HG02884 (cell line): ENCODE results near the gene ZC3H8.
A peak's percentile ranks its signal among the peaks of the same experiment; 100 is the strongest.
"Not testable (repeated sequence)": the region's sequence is repeated elsewhere in the genome, so short reads cannot be mapped to it uniquely, and the experiment has no call there.

Experiments used
- ATAC-seq: cut with Tn5 transposase; IDR thresholded peaks from one replicate; pipeline ENCODE4 v1.9.1; 2021; ENCODE audit warnings: mild to moderate bottlenecking, moderate library complexity; ENCODE audit not compliant: unreplicated experiment

The ZC3H8 gene

GRCh38 chr2:112254466-112255240 is at the start of gene ZC3H8:
TSS of gene ZC3H8 (minus strand) at chr2:112255042. CDS start at chr2:112254981, 61 bp downstream.
- peak; percentile 87 for ATAC-seq

GRCh38 chr2:112304298-112304941 is 49.6 kb upstream of the ZC3H8 start:
- no peak for ATAC-seq

DNA sequence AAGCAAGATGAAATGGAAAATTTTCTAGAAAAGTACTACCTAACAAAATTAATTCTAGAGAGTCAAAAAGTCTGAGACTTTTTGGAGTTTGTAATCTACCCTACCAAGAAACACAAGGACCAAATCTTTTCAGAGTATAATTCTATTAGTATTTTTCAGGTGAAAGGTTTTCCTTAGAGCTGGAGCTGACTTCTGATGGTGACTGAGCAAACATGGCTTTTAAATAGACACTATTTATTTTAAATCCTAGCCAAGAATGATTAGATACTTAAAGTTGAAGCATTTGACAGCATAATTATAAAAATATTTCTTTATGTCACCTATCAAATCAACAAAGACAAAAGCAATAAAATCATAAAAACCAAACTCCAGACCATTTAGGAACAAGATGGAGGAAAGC is 47.1 kb upstream of the ZC3H8 start:
- ATAC-seq = no peak

DNA sequence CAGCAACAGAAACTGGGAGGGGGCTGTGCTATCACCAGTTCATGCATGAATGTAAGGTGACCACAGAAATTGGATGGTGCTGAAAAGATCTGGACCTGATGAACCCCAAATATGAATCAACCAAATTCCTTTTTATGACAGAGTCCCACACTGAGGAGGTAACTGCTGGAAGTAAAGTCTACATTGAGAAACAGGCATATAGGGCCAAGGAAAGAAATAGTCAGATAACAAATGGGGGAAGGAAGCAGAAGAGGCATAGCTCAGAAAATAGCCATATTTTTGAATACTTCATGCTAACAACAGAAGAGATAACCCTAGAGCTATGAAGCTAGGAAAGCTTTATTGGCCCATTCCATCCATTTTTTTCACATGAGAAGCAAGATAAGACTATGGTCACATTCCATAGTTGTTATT is 46.3 kb upstream of the ZC3H8 start:
- ATAC-seq = no peak

- ATAC-seq = no peak
Measured at GRCh38 chr2:112296407-112296806, 41.6 kb upstream of the ZC3H8 start.

DNA sequence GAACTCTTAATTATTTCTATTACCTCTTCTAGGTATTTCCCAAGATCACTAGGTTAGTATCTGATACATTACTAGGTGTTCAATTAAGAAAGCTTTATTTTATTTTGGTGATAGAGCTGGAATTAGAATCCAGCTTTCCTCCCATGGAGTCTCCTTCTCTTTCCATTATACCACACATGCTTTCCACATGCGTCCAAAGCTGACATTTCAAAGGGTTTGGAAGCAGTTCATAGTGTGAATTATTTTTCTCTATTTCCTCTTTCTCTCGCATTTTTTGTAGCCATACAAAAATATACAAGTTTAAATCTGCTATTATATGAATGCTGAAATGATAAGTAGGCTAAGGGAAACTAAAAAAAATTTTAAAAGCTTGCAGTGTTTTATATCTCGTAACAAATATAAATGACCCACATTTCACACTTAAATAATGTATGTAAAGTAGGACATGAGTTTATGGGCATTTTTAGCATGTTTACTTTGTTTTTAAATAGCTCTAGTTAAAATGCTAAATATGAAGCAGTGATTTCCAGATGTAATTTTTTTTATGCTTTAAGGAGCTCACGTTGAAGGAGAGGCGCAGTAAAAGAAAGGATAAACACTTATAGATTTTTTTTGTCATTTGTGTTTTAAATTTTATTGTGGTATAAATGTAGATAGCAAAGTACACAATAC is 40.7 kb upstream of the ZC3H8 start:
- no peak for ATAC-seq

DNA sequence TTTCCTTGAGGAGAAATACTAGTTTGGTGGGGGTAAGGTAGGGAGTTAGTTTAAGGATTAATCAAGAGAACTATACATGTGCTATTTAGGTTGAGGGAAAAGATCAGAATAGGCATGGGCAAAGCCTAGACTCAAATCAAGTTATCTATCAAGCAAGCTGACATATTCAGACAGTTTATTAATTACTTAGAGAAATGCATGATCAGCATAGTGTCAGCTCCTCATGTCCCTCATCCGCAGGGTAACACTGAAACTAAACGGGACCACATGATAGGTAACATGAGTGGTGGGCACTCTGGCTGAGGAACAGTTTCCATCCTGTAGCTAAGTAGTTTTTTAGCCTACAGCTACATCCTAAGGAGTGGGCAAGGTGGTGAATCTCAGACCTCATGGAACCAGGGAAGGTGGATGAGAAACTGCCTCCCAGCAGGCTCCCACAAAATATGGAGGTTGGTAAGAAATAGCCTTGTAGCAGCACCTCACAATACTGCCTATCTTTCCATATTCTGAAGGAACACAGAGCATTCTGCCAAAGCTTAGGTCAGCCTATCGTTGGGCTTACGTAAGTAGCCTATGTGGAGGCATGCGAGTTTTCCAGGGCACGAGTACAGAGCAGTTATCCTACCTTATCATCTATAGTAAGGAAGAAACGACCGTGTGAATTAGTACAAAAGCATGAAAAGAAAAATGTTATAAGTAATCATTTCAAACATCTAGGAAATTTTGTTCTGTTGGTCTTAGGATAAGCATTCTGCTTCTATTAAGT is 39.0 kb upstream of the ZC3H8 start:
- ATAC-seq = no peak

- no peak for ATAC-seq
Measured at GRCh38 chr2:112290648-112291047, 35.8 kb upstream of the ZC3H8 start.

DNA sequence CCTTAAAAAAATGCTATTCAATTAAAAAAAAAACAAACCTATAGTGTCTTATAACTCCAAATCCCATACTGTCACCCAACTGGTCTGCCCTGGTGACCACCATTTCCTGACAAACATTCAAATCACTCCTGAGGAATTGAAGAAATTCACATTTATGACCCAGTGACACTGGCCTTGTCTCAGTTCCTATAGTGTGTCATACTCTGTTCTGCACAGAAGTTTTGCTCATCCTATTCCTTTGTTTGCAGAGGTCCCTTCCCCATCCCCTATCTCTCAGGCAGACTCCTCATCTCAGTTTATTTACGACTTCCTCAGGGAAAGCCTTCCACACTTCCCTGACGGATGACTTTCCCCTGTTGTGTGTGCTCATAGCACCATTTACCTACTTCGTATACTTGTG is 35.2 kb upstream of the ZC3H8 start:
- no peak for ATAC-seq

DNA sequence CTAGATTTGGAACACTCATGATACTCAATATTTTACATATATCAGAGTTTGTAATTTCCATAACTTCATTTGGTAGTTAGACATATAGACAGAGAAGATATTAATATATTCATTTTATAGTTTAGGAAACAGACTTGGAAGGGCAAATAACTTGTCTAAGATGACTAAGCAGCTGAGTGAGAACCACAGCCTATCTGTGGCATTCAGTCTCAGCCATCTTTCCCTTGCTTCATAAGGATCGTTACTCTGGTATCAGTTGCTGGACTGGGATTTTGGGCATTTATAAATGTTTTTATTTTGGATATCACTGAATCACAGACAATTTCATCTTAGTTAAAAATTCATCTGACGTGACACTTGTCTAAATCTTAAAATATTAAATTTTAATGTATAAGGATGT is 28.7 kb upstream of the ZC3H8 start:
- ATAC-seq = not testable (repeated sequence)

DNA sequence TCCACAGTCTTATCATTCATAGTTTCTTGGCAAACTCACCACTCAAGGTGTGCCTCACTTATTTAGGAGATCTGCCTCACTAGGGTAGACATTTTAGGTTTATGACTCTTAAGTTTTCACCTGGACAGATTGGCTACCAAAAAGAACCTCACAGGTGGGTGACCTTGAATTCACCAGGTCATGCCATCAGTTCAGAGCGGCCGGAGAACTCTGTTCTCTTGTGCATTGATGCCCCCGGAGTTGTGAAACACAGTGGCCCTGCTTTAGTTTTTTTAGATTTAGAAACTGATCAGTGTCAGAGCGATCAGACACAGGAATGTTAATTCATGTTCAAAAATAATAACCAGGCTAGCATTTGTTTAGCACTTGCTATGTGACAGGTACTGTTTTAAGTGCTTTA is 27.2 kb upstream of the ZC3H8 start:
- not testable (repeated sequence) for ATAC-seq

GRCh38 chr2:112277596-112278220 is 22.9 kb upstream of the ZC3H8 start:
- no peak for ATAC-seq

DNA sequence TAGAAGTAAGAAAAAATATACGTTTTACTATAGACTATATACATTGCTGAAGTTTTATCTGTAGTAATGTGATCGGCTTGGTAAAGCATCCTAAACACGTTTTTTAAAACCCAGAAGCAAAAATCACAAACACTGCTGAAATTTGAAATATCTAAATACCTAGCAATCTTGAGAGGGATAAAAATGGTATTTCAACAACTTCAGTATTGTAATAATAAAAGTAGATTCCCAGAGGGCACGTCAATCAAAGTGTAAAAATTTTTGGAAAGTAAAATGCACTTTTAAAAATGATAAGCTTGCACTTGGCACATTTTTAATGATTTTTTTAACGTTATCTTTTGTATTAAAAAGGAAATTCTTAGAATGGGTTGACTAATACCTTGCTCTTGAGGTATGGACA is 22.1 kb upstream of the ZC3H8 start:
- ATAC-seq = no peak

DNA sequence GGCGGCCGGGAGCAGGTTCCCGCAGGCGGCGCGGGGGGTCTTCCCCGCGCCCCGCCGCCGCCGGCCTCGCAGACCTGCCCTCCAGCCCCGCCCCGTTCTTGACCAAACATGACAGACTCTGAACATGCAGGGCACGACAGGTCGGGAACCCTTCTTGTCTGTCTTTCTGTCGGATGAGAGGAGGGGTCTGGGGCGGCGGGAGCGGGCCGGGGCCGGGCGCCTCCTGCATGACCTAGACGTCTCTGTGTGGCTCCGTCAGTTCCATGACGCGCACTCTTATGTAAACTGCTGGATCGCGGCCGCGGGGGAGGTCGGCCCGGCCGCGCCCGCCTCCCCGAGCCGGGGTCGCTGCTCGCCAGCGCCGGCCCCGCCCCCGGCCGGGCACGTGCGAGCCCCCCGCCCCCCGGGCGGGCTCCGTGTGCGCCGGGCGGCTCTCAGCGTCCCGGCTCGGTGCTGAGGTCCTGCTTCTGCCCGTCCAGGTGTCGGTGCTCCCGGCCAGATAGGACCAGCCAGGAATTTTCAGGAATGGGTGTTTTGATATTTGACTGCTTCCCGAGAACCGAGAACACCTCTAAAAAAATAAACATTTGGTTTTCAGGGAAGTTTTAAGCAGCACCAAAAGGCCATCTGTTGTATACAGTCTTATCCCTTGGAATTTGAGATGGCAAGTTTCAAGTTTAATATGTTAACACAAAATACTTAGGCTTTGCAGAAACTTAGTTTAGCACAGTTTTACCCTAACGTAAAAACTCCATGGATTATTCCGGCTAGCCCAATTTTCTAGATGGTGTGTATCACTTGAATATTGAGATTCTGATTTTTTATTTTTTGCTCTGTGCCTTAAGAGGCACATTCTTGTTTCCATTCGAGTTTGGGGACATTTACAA is 21.3 kb upstream of the ZC3H8 start:
- peak; percentile 45 for ATAC-seq

DNA sequence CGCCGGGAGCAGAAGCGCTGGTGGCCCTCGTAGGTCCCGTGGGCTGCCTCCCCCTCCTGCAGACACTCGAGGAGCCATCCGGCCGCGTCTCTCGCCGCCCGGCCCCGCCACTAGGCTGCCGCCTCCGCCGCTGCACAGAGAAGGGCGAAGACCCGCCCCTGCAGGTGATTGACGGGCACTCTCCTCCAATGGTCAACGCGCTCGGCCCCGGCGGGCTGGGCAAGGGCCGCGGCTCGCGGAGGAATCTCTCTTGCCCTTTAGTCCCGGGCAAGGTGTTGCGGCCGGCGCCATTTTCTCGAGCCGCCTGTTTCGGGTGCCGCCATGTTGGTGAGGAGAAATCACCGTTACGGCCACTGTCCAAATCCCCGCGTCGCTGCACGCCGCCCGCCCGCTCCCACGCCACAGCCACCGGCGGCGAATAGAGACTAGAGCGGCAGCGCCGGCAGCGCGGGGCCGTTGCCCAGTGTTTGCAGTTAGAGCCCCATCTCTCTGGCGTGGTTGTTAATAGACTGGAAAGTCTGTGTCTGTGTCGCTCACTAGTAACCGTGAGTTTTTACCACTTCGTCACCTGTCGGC is 20.6 kb upstream of the ZC3H8 start, which contains the start of gene ZC3H6:
Gene ZC3H6, plus strand, starts transcription at position 287 of the 576 bp plus-strand sequence. CDS start 398 bp downstream, outside the sequence.
- ATAC-seq = peak; percentile 90

- no peak for ATAC-seq
Measured at GRCh38 chr2:112273349-112273748, 18.5 kb upstream of the ZC3H8 start.

DNA sequence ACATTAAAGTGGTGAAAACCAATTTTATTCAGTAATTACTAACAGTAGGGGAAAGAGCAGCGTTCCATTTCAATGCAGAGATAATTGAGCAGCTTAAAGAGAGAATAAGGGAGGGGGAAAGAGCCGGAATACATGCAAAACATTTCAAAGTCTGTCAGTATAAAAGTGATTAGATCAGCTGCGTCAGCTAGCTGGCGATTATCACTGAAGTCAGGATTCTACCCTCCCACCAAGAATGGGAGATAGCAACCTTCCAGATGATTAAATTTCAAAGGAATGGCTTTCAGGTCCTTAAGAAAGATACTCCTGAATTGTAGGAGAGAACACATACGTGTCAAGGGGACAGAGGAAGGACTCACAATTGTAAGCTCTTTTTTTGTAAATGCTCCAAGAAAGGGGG is 17.8 kb upstream of the ZC3H8 start:
- no peak for ATAC-seq

DNA sequence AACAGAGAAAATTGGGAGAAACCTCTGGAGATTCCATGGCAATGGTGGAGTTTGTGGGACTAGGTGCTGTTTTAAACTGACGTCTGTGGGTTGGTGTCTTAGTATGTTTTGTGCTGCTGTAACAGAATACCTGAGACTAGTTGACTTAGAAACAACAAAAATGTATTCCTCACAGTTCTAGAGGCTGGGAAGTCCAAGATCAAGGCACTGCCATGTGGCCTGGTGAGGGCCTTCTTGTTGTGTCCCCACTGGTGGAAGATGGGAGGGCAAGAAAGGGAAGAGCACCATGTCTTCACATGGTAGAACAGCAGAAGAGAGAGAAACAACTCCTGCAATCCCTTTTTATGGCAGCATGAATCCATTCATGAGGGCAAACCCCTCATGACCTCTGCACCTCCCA is 13.7 kb upstream of the ZC3H8 start:
- no peak for ATAC-seq

GRCh38 chr2:112262876-112263275 is 8.0 kb upstream of the ZC3H8 start:
- ATAC-seq = no peak
